Lower leg skin (tissue), 3 donors: ENCODE measurements around the gene IRF8.

ENCODE experiments used
- CTCF ChIP-seq, 3 donors: fragments of 450-650 bp; IDR thresholded peaks; one replicate each; pipeline ENCODE4 v1.5.1; 2016; ENCODE audit warnings: antibody characterized with exemption in 3 of 3, mild to moderate bottlenecking in 3 of 3, moderate library complexity in 2 of 3
- POLR2A ChIP-seq, 2 donors: fragments of 450-650 bp; IDR thresholded peaks; one replicate each; pipeline ENCODE4 v1.6.1; 2016 to 2017; ENCODE audit warnings: antibody characterized with exemption in 2 of 2, mild to moderate bottlenecking in 1 of 2, moderate library complexity in 1 of 2

- TF ChIP-seq CTCF (IDR thresholded peaks at IDR 0.05) (no peak), POLR2A (IDR thresholded peaks at IDR 0.05) (no peak)
Measured at GRCh38 chr16:85850344-85850880, 48.5 kb upstream of the IRF8 start.
